Hypothalamus (tissue), 51 donors: ENCODE measurements around the gene ING2.
A peak's percentile ranks its signal among the peaks of the same experiment; 100 is the strongest.

Source experiments
- DNase-seq, 51 donors: peaks; one replicate each; lab custom pipeline; 2025; lab: John Stamatoyannopoulos, UW

ING2 gene

GRCh38 chr4:183495184-183495583 lies 9.7 kb upstream of the ING2 start:
- DNase-seq: no peak

- DNase-seq: no peak
Observed at GRCh38 chr4:183499389-183499788, 5.5 kb upstream of the ING2 start.

GRCh38 chr4:183499801-183500200 lies 5.1 kb upstream of the ING2 start:
- DNase-seq: no peak

DNA sequence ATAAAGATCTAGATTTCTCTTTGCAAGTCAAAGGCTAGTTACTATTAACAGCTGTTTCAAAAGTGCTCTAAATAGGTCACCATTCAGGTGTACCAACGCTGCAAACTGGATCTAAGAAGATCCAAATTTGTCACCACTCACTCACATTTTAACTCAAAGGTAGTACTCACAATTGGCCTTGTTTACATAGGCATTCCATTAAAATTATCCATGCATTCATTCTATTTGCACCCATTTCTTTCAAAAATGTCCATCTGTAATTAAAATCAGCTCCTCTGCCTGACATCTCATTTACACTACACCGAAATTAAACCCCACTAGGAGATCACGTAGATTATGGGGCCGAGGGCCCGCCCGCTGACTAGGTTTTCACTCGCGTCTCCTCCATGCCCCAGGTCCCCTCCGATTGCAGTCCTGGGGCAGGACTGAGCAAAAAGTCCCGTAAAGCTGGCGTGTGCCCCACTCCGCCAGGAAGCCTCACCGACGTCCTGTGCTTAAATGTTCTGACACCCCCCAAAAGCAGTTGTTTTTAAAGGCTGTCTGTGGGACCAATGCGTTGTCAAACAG lies 1.3 kb upstream of the ING2 start:
- DNase-seq: peak in 7 of 51 donors; percentile 15 to 46 (median 35)

DNA sequence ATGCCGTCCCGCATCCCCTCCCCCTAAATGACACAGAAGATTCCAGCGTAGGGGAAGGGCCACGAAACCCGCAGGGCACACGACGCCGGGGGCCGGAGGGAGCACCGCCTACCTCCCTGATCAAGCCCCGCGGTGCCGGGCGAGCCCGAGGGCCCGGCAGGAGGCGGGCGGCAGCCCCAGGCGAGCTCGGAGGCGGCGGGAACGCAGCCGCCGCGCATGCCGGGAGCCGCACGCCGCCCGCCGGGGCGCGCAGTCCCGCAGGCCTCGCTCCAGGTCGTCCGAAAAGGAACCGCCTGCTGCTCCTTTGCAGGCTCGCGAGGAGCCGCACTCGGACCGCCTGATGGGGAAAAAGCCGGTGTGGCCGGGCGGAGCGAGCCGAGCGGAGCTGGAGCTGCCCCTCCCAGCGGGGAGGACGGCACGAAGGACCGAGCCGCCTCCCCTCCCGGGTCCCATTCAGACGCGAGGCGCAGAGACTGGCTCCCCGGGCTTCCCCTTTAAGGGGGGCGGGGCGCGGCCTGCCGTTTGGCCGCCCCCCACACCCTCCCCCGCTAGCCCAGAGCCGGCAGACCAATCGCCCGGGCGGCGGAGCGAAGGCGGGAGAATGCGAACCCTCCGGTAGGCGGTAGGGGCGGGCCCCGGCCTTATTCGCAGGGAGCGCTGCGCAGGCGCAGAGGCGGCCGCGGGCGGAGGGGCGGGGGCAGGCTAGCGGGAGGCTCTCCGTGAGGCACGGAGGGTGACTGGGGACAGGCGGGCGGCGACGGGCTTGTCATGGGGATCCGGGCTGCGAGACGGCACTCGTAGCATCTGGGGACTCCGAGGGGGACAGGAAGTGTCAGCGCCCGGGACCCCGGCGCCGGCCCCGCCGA lies 561 bp upstream of the ING2 start:
- DNase-seq: peak; percentile 88 to 99 (median 97)

DNA sequence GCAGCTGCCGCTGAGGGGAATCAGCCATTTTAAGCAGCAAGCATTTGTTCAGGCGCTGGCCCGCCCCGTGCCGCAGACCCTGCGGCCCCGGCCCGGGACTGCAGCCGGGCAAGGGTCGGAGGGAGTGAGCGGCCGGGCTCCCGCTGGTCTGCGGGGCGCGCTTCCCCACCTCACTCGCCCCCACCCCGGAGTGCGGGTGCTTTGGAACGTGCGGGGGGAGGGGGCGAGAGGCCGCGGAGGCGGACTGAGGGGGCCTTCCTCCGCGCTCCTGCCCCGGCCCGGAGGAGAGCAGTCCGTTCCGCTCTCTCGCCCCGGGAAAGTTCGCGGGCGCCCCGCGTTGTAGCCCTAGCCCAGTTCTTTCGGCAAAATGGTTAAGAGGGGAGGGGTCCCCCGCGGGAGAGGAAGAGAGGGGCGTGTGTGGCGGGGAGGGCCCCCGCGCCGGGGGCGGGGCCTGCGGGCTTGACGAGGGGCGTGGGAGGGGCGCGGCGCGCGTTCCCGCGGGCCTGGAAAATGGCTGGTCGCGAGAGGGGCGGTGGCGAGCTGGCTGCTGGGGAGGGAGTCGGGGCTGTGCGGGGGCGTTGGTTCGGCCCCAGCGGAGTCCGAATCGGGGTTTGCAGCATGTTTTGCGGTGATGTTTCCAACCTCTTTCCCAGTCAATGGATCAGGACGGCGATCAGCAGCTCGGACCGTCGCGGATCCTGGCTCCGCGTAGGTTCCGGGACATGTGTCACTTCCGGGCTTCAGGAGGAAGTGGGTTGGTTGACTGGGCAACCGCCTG lies 942 bp downstream of the ING2 start:
- DNase-seq: peak; percentile 67 to 98 (median 90)

DNA sequence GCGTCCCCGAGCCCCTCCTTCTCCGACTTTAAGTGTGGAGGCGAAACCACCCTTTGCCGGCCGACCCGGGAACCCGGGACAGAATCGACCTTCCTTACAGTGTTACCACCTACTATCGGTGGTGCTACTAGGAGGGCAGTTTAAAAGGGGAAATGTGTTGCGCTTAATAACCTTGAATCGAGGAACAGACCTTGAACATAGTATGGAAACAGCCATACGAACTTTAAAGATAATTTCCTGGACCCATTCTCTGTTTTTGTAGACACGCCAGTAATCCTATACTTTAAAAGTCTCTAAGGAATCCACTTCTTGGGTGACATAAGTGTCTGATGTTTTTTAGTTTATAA lies 1.5 kb downstream of the ING2 start:
- no peak for DNase-seq

GRCh38 chr4:183507925-183508696 lies 3.3 kb downstream of the ING2 start:
- DNase-seq: no peak

GRCh38 chr4:183508697-183509335 lies 4.0 kb downstream of the ING2 start:
- no peak for DNase-seq

GRCh38 chr4:183515411-183515810 lies 10.6 kb downstream of the ING2 start:
- DNase-seq: no peak

DNA sequence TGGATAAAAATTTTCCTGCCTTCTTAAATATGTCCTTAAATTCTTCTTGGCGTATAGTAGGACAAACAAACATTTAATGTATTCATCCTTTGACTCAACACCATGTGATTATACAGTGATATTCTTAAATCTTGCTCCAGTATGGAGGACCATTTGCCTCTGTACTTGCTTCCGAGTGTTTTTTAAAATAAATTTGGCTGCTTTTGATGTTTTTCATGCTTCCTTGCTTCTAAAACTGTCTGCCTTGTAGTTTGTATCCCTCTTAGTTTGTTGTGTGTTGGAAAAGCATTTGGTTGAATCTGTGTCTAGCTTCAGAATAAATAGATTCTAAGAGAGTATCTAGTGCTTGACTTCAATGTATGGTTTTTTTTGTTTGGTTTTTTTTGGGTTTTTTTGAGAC lies 12.3 kb downstream of the ING2 start:
- DNase-seq: no peak

DNA sequence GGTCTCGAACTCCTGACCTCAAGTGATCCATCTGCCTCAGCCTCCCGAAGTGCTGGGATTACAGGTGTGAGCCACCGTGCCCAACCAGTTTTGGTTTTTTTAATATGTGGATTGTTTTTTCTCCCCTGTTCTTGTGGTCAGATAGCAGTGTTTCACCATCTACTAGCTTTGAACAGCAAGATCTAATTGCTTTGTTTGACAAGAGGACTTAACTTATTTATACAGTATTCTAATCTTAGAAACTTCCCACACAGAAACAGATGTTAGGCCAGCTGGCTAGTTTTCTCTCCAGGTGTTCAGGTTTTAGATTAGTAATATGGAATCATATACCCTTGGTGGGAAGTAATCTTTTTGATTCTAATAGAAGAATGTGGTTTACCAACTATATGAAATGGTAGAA lies 12.9 kb downstream of the ING2 start:
- no peak for DNase-seq

GRCh38 chr4:183522821-183523220 lies 18.0 kb downstream of the ING2 start:
- DNase-seq: no peak

GRCh38 chr4:183527326-183527725 lies 22.5 kb downstream of the ING2 start:
- DNase-seq: no peak

DNA sequence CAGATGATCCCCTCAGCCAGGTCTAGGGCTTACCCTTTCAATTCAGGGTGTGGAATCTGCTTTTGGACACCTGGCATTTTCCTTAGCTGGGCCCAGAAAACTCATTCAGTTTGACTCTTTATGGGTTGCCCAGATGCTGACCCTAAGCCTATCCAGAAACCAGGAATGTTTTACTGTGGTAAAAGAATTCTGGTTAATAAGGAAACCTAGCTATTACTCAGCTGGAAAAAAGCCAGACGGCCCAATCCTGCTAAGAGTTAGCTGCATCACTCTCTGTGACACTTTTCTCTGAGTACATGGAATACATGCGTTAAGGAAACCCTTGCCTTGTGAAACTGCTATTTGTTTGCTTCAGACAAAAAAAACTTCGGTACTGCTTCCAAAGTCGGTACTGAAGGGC lies 28.0 kb downstream of the ING2 start:
- DNase-seq: no peak

DNA sequence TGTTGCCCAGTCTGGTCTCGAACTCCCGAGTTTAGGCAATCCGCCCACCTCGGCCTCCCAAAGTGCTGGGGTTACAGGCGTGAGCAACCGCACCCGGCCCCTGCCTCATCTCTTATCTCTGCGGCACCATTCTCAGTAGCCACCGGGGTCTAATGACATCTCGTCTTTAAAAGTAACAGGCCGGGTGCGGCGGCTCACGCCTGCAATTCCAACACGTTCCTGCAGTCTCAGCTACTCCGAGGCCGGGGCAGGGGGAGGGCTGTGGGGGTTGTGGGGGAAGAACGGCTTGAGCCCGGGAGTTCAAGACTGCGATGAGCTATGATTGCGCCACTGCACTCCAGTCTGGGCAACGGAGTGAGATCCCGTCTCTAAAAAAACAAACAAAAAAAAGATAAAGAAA lies 28.8 kb downstream of the ING2 start:
- DNase-seq: no peak

GRCh38 chr4:183540410-183541009 lies 35.7 kb downstream of the ING2 start:
- DNase-seq: peak in 1 of 51 donors; percentile 7

DNA sequence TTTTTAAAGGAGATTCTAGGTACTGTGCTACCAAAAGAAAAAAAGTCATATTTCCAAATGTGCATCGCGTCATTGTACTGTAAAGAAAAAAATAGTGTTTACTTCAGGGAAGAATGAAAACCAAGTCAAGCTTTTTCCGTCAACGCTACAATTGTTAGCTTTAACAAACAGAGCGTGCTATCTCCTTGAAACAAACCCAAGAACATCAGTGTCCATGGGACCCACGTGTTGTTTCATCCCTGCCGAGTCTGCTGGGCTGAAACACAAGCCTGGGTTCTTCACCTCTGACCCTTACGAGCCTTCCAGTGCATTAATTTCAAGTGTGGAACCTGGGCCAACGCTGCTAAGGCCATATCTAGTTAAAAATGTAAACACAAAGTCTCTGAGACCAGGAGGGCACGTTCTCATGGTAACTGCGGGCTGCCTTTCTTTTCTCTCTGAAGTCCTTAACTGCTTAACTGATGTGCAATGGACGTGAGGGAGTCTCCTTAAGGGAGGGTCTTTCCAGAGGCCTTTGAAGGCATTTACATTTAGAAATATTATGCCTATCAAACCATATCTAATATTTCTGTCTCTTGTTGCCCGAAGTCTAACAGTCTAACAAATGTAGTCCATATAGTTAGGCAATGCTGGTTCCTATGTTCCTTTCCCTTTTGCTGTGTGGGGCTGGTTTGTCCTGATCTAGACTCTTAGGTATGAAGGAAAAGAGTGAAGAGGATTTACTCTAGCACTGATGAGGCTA lies 36.3 kb downstream of the ING2 start:
- DNase-seq: no peak

DNA sequence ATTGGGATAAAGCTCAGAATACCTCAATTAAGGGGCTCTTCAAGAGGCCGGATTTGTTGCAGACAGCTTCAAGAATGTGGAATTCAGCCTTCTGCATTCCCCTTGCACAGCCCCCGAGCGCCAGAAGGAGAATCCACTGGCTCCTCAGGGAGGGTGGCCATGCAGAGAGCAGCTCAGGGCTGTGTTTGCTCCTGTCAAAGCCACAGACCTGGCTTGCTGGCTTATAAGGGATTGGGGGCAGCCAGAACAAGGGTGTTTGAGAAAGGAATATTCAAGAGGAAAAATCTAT lies 36.8 kb downstream of the ING2 start:
- DNase-seq: no peak

DNA sequence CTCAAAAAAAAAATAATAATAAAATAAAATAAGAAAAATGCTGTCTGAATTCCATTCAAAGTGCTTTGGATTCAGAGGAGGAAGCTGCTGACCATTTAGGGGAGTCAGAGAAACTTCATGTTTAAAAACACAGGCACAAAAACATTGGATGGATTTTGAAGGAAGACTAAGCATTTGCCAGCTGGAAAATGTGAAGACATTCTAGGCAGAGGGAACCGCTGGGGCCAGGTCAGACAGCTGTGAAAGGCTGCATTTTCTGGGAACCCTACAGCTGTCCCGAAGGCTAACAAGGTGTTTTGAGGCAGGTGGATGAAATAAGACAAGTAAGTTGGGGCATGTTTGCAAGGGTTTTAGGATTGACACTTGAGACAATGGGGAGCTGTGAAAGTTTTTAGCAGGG lies 38.6 kb downstream of the ING2 start:
- no peak for DNase-seq
